ENCODE measurements around the gene SPOPL. TPM values are rescaled to one million over a fixed set of nuclear protein-coding genes. Genes with fewer than 3 reads are reported as not detected.

SPOPL gene
- total RNA-seq, 4 donors from 2014 or later, result 18.8 to 28.1 (median 21.9) TPM

DNA sequence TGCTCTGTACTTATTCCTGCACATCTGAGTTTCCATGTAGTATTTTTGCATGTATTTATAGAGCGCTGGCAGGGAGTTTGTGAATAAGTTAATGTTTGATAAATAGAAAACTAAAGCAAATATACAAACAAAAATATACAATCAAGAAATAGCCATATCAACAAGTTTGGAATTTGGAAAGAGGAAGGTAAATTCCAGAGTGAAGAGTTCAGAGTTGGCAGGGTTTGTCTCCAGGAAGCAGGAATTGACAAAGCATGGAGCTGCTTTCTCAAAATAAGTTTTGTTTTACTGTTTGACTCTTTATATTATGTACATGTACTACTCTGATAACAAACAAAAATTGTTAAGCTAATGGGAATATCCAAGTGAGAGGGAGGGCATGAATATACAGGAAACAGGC, 80.3 kb downstream of the SPOPL start:
- Histone ChIP-seq H3K36me3 (peaks cover 0 to 7% (median 0%) of the 10 kb centered on the region in 3 donors), H3K27ac (no peak overlapping the region), H3K4me1 (no peaks in the 10 kb centered on the region), H3K9me3 (peaks cover 0 to 4% (median 0%) of the 10 kb centered on the region in 4 donors), H3K4me3 (no peak overlapping the region), H3K27me3 (no peaks in the 10 kb centered on the region)
- TF ChIP-seq POLR2A (IDR thresholded peaks at IDR 0.05), result no peak
- TF ChIP-seq, protein P1, sequence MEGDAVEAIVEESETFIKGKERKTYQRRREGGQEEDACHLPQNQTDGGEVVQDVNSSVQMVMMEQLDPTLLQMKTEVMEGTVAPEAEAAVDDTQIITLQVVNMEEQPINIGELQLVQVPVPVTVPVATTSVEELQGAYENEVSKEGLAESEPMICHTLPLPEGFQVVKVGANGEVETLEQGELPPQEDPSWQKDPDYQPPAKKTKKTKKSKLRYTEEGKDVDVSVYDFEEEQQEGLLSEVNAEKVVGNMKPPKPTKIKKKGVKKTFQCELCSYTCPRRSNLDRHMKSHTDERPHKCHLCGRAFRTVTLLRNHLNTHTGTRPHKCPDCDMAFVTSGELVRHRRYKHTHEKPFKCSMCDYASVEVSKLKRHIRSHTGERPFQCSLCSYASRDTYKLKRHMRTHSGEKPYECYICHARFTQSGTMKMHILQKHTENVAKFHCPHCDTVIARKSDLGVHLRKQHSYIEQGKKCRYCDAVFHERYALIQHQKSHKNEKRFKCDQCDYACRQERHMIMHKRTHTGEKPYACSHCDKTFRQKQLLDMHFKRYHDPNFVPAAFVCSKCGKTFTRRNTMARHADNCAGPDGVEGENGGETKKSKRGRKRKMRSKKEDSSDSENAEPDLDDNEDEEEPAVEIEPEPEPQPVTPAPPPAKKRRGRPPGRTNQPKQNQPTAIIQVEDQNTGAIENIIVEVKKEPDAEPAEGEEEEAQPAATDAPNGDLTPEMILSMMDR (IDR thresholded peaks at IDR 0.05), result no peak
- no peak for DNase-seq

DNA sequence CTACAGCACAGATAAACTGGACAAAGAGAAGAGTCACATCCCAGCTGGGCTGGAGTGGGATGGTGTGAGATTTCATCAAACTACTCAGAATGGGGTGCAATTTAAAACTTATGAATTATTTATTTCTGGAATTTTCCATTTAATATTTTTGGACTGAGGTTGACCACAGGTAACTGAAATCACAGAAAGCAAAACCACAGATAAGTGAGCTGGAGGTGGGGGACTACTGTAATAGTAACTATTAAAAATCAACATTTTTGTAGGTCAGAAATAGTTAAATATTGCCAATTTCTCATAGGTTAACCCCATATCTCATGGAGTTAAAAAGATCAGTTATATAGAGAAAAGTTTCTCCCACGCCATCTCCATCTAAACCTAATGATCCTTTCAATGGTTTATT, 88.1 kb downstream of the SPOPL start:
- TF ChIP-seq, protein P1 (IDR thresholded peaks at IDR 0.05), result no peak
- no peak for TF ChIP-seq POLR2A (IDR thresholded peaks at IDR 0.05)

DNA sequence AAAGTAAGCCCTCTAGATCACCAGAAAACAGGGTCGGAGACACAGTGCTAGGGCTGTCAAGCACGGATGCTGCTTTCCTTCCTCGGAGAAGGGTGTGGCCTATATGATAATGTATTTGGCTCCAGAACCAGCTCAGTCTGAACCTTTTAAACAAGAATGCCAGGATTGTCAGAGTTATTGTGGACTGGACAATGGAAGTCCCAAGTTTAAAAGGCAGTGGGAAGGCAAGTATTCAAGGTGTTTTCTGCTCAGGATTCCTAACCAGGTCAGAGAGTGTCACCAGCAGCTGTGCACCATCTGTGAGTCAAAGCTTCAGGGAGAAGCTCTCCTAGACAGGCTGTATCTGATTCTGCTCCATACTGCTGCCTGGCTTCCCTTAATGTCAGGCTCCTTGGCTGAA, 94.8 kb downstream of the SPOPL start:
- no peak for DNase-seq
- Histone ChIP-seq H3K4me3 (no peak overlapping the region), H3K27me3 (no peaks in the 10 kb centered on the region), H3K27ac (no peak overlapping the region), H3K9me3 (no peaks in the 10 kb centered on the region), H3K36me3 (no peaks in the 10 kb centered on the region), H3K4me1 (no peaks in the 10 kb centered on the region)
- TF ChIP-seq POLR2A (IDR thresholded peaks at IDR 0.05), result no peak
- TF ChIP-seq, protein P1 (IDR thresholded peaks at IDR 0.05), result no peak

More for the DNA sequence above, 88.1 kb downstream of the SPOPL start:
- Histone ChIP-seq H3K36me3 (no peaks in the 10 kb centered on the region), H3K27ac (no peak overlapping the region), H3K4me1 (no peaks in the 10 kb centered on the region), H3K9me3 (no peaks in the 10 kb centered on the region), H3K4me3 (no peak overlapping the region), H3K27me3 (no peaks in the 10 kb centered on the region)
- DNase-seq, result no peak

DNA sequence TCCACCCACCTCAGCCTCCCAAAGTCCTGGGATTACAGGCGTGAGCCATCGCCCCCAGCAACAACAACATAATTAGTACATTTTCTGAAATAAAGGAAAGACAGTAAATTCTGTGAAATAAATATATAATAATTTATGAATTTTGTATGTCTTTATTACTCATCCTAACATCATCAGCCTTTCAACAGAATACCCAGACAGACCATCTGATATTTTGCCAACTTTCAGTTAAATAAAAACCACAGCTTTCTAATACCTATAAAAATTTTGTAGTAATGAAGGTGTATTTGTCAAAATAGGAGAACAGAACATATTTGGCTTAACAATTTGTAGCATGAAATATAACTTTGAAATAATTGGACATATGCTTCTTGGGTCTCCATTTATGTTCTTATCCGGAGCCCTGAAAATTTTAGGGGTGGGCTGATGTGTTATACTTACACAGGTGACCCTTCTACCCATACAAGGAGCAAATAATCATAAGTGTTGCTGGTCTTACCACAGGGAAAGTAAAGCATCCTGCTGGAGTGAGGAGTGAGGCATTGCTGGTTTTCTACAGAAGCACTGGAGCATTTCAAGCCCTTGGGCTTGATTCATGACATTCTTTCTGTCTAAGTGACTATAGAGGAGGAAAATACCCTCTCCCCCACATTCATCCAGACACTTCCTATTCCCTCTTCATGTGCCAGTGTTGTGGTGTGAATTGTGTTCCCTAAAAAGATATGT, 99.3 kb downstream of the SPOPL start:
- H3K27me3 ChIP-seq, result no peaks in the 10 kb centered on the region
- H3K4me1 ChIP-seq, result no peaks in the 10 kb centered on the region
- no peak for DNase-seq
- no peak overlapping the region for H3K4me3 ChIP-seq
- H3K27ac ChIP-seq, result no peak overlapping the region
- TF ChIP-seq, protein P1 (IDR thresholded peaks at IDR 0.05), result no peak
- no peak for TF ChIP-seq POLR2A (IDR thresholded peaks at IDR 0.05)
- H3K9me3 ChIP-seq, result no peaks in the 10 kb centered on the region
- no peaks in the 10 kb centered on the region for H3K36me3 ChIP-seq

DNA sequence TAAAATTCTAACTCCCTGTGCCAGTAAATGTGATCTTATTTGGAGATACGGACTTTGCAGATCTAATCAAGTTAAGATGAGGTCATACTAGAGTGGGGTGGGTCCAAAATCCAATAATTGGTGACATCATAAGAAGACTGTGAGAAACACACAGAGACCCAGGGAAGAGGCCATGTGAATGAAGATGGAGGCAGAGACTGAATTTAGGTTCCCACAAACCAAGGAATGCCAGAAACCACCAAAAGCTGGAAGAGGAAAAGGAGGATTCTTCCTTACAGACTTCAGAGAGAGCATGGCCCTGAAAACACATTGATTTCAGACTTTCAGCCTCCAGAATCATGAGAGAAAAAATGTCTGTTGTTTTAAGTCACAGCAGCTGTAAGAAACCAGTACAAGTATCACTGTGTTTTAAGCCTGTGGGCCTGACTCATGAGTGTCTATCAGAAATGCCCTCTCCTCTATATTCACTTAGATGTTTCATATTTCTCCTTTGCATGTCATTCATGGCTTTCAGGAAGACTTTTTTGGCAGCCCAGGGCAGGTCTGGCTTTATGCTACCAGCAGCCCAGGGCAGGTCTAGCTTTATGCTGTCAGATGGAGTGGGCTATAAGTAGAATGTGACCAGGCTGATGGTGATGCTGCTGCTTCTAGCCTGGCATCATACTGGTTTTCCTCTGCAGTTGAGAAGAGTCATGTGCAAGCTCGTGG, 100.0 kb downstream of the SPOPL start:
- Histone ChIP-seq H3K36me3 (no peaks in the 10 kb centered on the region), H3K27ac (no peak overlapping the region), H3K27me3 (no peaks in the 10 kb centered on the region), H3K9me3 (no peaks in the 10 kb centered on the region), H3K4me1 (no peaks in the 10 kb centered on the region), H3K4me3 (no peak overlapping the region)
- no peak for DNase-seq
- TF ChIP-seq, protein P1 (IDR thresholded peaks at IDR 0.05), result no peak
- no peak for TF ChIP-seq POLR2A (IDR thresholded peaks at IDR 0.05)

Data from Peyer's patch (tissue), 4 donors.